HepG2 (cell line): ENCODE results near the gene RAI14. TPM values are rescaled to one million over a fixed set of nuclear protein-coding genes. Genes with fewer than 3 reads are reported as not detected.

Source experiments
- ATAC-seq: fragments of 200-7000 bp; cut with Tn5 transposase; 3 replicates; pipeline ENCODE4 v1.9.1; 2020; ENCODE audit warnings: mild to moderate bottlenecking, moderate library complexity
- BruUV-seq: library from RNA; stranded (reverse); fragments of 400-500 nt; replicated peaks from 2 replicates; lab custom pipeline; 2021; lab: Mats Ljungman, UMichigan
- CTCF ChIA-PET: fragments of 300-600 bp; formaldehyde crosslinking; extraction: SDS; loops from one replicate; lab custom pipeline; 2021; ENCODE audit warnings: low total read pairs, inconsistent platforms, low intra/inter-chr PET ratio; lab: Yijun Ruan, JAX
- POLR2A ChIA-PET: fragments of 350-600 bp; sonication (Branson Sonifier 250); formaldehyde crosslinking; loops from one replicate; lab custom pipeline; 2020; ENCODE audit warnings: antibody characterized with exemption, inconsistent platforms; lab: Yijun Ruan, JAX
- DNase-seq: peaks from one replicate; pipeline ENCODE4 v3.0.0-alpha.2; 2015; ENCODE audit warnings: low spot score
- FAIRE-seq: peaks from 3 replicates; lab custom pipeline; 2011; peaks lifted over from hg19 to GRCh38; lab: Jason Lieb, UNC
- H2AFZ ChIP-seq: one replicate; pipeline ENCODE4 v1.6.1; 2011; ENCODE audit warnings: low read length, inconsistent platforms
- H3K27ac ChIP-seq: fragments of 300-600 bp; 3 replicates; pipeline ENCODE4 v1.8.0; 2011; ENCODE audit warnings: mixed run types, mild to moderate bottlenecking, mixed read lengths, low read length, inconsistent platforms; ENCODE audit not compliant: insufficient read depth; ENCODE audit errors: extremely low read length
- H3K27me3 ChIP-seq, 2 experiments: fragments of 200-600 bp in 1 of 2; 2 replicates in 1 of 2; 3 replicates in 1 of 2; pipeline versions ENCODE4 v1.6.0 to v1.8.0; 2011; ENCODE audit warnings: low read length in 2 of 2, mild to moderate bottlenecking in 2 of 2, moderate library complexity in 2 of 2, inconsistent platforms in 1 of 2; ENCODE audit not compliant: insufficient read depth in 2 of 2, control insufficient read depth in 1 of 2
- H3K36me3 ChIP-seq, 2 experiments: fragments of 200-600 bp in 1 of 2; replicated peaks in 1 of 2; 2 replicates in 1 of 2; 3 replicates in 1 of 2; pipeline versions ENCODE4 v1.5.1 to v1.8.0; 2011; ENCODE audit warnings: low read length in 2 of 2, inconsistent platforms in 1 of 2; ENCODE audit not compliant: insufficient read depth in 2 of 2, control insufficient read depth in 1 of 2
- H3K4me1 ChIP-seq: 2 replicates; pipeline ENCODE4 v1.5.1; 2012; ENCODE audit warnings: low read length, inconsistent platforms; ENCODE audit not compliant: insufficient read depth
- H3K4me2 ChIP-seq: 2 replicates; pipeline ENCODE4 v1.6.0; 2011; ENCODE audit warnings: low read depth, low read length, inconsistent platforms
- H3K4me3 ChIP-seq, 3 experiments: fragments of 200-600 bp in 1 of 3; sonication (generic), shearing (Covaris generic) in 1 of 3; replicated peaks in 1 of 3; 2 replicates each; pipeline ENCODE4 v1.5.1; 2011 to 2016; ENCODE audit warnings: low read length in 3 of 3, inconsistent platforms in 2 of 3, low read depth in 2 of 3, mild to moderate bottlenecking in 2 of 3, control low read depth in 1 of 3, mixed read lengths in 1 of 3; ENCODE audit not compliant: insufficient read depth in 1 of 3
- H3K79me2 ChIP-seq: one replicate; pipeline ENCODE4 v1.6.1; 2011; ENCODE audit warnings: low read length, inconsistent platforms; ENCODE audit not compliant: insufficient read depth
- H3K9ac ChIP-seq: 2 replicates; pipeline ENCODE4 v1.6.0; 2011; ENCODE audit warnings: mild to moderate bottlenecking, low read depth, low read length, inconsistent platforms; ENCODE audit not compliant: insufficient read depth
- H3K9me3 ChIP-seq: 2 replicates; pipeline ENCODE4 v1.5.1; 2012; ENCODE audit warnings: mild to moderate bottlenecking, low read length
- H4K20me1 ChIP-seq: 2 replicates; pipeline ENCODE4 v1.6.0; 2011; ENCODE audit warnings: inconsistent platforms, mild to moderate bottlenecking, low read length, moderate library complexity; ENCODE audit not compliant: insufficient read depth
- FOXK1 ChIP-seq: sonication (generic); formaldehyde crosslinking; IDR thresholded peaks from 2 replicates; pipeline ENCODE4 v1.4.0; 2020; ENCODE audit warnings: low read depth, missing genetic modification reagents, borderline replicate concordance
- NFIC ChIP-seq: IDR thresholded peaks from 2 replicates; pipeline ENCODE4 v1.6.1; 2012; ENCODE audit warnings: mild to moderate bottlenecking, low read length, inconsistent platforms
- SIN3A ChIP-seq: IDR thresholded peaks from 2 replicates; pipeline ENCODE4 v1.6.1; 2011; ENCODE audit warnings: low read depth, mild to moderate bottlenecking, control low read depth, low read length, borderline replicate concordance
- TBP ChIP-seq: sonication (generic); formaldehyde crosslinking; IDR thresholded peaks from 2 replicates; pipeline ENCODE4 v1.5.0; 2020; ENCODE audit warnings: missing genetic modification reagents
- ZFP41 ChIP-seq: sonication (generic); formaldehyde crosslinking; IDR thresholded peaks from 2 replicates; pipeline ENCODE4 v1.4.0; 2020; ENCODE audit warnings: mild to moderate bottlenecking, missing genetic modification reagents, borderline replicate concordance
- ZNF121 ChIP-seq: sonication (generic); formaldehyde crosslinking; IDR thresholded peaks from 2 replicates; pipeline ENCODE4 v1.5.0; 2020; ENCODE audit warnings: mild to moderate bottlenecking, missing genetic modification reagents
- ZNF256 ChIP-seq: sonication (generic); formaldehyde crosslinking; conservative IDR thresholded peaks from 2 replicates; pipeline ENCODE4 v1.4.0; 2020; ENCODE audit warnings: missing genetic modification reagents
- ZNF282 ChIP-seq: fragments of 450-650 bp; IDR thresholded peaks from 2 replicates; pipeline ENCODE4 v1.6.1; 2018; ENCODE audit not compliant: partially characterized antibody
- ZNF772 ChIP-seq: sonication (generic); formaldehyde crosslinking; IDR thresholded peaks from 2 replicates; pipeline ENCODE4 v1.5.0; 2020; ENCODE audit warnings: mild to moderate bottlenecking, missing genetic modification reagents
- ZNF790 ChIP-seq: sonication (generic); formaldehyde crosslinking; IDR thresholded peaks from 2 replicates; pipeline ENCODE4 v1.8.0; 2022; ENCODE audit warnings: missing genetic modification reagents, mild to moderate bottlenecking, borderline replicate concordance
- WGBS: methylation state at CpG from one replicate; pipeline ENCODE4 v1.1.6; 2017; ENCODE audit warnings: low lambda C conversion rate; 5-methylcytosine and 5-hydroxymethylcytosine counted together
- in situ Hi-C: cut with HindIII; loops from 2 replicates; pipeline ENCODE4 v1.10.0; 2017; ENCODE audit warnings: low pct_unique_long_range_greater_than_20kb; ENCODE audit not compliant: extremely low pct_ligation_motif_present
- intact Hi-C: fragments of 100-400 bp; cut with micrococcal nuclease; formaldehyde crosslinking; loops from one replicate; pipeline ENCODE4 v1.10.0; 2022; ENCODE audit not compliant: unreplicated experiment
- polyA plus RNA-seq, 8 experiments: library from polyadenylated mRNA; depleted of rRNA in 3 of 8; stranded (reverse) in 7 of 8; unstranded in 1 of 8; fragments of >200 nt; fragmentation: Illumina TruSeq in 4 of 8; extraction: Trizol in 4 of 8; gene quantifications; 2 replicates each; pipeline versions ENCODE4 v1.2.1 to v1.2.3, GENCODE V29; 2011 to 2016; ENCODE audit warnings: low read depth in 4 of 8, missing spikeins in 1 of 8, mixed read lengths in 1 of 8; ENCODE audit not compliant: insufficient read depth in 1 of 8
- total RNA-seq, 5 experiments: library from RNA; depleted of rRNA; stranded (reverse); fragments of >200 nt; fragmentation: Illumina TruSeq; extraction: Trizol; gene quantifications; 2 replicates each; pipeline ENCODE4 v1.2.3, GENCODE V29; 2016; ENCODE audit warnings: low read depth in 1 of 5
- TF ChIP-seq, protein P1 (sequence below): sonication (generic); formaldehyde crosslinking; IDR thresholded peaks from 2 replicates; pipeline ENCODE4 v1.4.0; 2020; ENCODE audit warnings: mild to moderate bottlenecking, missing genetic modification reagents
- TF ChIP-seq, protein P2 (sequence below): sonication (generic); formaldehyde crosslinking; IDR thresholded peaks from 2 replicates; pipeline ENCODE4 v1.8.1; 2022; ENCODE audit warnings: low read depth, mild to moderate bottlenecking, missing genetic modification reagents
- TF ChIP-seq, protein P3 (sequence below): sonication (generic); formaldehyde crosslinking; IDR thresholded peaks from 2 replicates; pipeline ENCODE4 v1.5.1; 2020; ENCODE audit warnings: missing genetic modification reagents, mild to moderate bottlenecking, borderline replicate concordance
- TF ChIP-seq, protein P4 (sequence below): sonication (generic); formaldehyde crosslinking; IDR thresholded peaks from 2 replicates; pipeline ENCODE4 v1.8.0; 2022; ENCODE audit warnings: mild to moderate bottlenecking, missing genetic modification reagents; ENCODE audit not compliant: insufficient replicate concordance
- TF ChIP-seq, protein P5 (sequence below): sonication (generic); formaldehyde crosslinking; IDR thresholded peaks from 2 replicates; pipeline ENCODE4 v1.4.0; 2020; ENCODE audit warnings: missing genetic modification reagents; ENCODE audit errors: not compliant biosample characterization

Gene RAI14
- total and polyA plus RNA-seq, 2 of the 13 experiments (the other 11 are each of a cell fraction or from before 2014, with no cell fraction given): 12.6 to 18.2 TPM

DNA sequence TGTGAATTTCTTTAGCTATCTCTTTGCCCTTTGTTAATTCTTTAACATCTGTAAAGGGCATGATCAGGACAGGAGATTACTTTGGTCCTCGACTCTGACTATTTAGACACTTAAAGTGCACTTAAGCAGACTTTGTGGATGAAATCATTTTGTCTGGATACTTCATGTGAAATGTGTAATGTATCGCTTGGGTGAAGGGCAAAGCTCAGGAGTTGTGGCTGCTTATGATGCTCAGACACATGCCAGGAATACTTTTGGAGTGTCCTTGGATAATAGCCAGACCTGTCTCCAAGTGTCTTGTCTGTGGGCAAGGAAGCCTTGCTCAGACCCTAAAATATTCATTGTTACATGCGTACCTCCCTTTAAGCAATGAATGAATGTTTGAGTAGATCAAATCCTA lies 87.8 kb downstream of the RAI14 start:
- Histone ChIP-seq H4K20me1 (no peaks in the 10 kb centered on the region), H3K79me2 (no peaks in the 10 kb centered on the region), H2AFZ (no peak overlapping the region), H3K36me3 (no peaks in the 10 kb centered on the region), H3K9me3 (no peaks in the 10 kb centered on the region), H3K27me3 (no peaks in the 10 kb centered on the region), H3K9ac (no peak overlapping the region), H3K4me2 (no peak overlapping the region), H3K4me3 (no peak overlapping the region), H3K27ac (no peak overlapping the region), H3K4me1 (peaks cover 14% of the 10 kb centered on the region; the same call in 1 of the 2 replicates)
- 78% methylated on average over 3 of the region's 3 CpGs for WGBS
- intact Hi-C loops (no loop called here), in situ Hi-C loops (no loop called here)
- ChIA-PET CTCF (no interaction called here), POLR2A (interaction anchor here (0.6 kb wide), 1 partner anchor 52 kb away, joined by 4 read pairs; no protein-coding TSS in a partner anchor)
- ATAC-seq (no peak), DNase-seq (no peak), FAIRE-seq (no peak)
- no TSS peak for BruUV-seq
- TF ChIP-seq, protein P1, sequence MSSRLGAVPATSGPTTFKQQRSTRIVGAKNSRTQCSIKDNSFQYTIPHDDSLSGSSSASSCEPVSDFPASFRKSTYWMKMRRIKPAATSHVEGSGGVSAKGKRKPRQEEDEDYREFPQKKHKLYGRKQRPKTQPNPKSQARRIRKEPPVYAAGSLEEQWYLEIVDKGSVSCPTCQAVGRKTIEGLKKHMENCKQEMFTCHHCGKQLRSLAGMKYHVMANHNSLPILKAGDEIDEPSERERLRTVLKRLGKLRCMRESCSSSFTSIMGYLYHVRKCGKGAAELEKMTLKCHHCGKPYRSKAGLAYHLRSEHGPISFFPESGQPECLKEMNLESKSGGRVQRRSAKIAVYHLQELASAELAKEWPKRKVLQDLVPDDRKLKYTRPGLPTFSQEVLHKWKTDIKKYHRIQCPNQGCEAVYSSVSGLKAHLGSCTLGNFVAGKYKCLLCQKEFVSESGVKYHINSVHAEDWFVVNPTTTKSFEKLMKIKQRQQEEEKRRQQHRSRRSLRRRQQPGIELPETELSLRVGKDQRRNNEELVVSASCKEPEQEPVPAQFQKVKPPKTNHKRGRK (CRISPR knock-in tag): no peak
- TF ChIP-seq NFIC (no peak), SIN3A (no peak), ZNF256 (no peak), ZNF282 (no peak), TBP (CRISPR knock-in tag) (no peak), ZFP41 (CRISPR knock-in tag) (no peak), FOXK1 (no peak), ZNF772 (CRISPR knock-in tag) (no peak), ZNF121 (CRISPR knock-in tag) (no peak), ZNF790 (CRISPR knock-in tag) (no peak)
- TF ChIP-seq, protein P2, sequence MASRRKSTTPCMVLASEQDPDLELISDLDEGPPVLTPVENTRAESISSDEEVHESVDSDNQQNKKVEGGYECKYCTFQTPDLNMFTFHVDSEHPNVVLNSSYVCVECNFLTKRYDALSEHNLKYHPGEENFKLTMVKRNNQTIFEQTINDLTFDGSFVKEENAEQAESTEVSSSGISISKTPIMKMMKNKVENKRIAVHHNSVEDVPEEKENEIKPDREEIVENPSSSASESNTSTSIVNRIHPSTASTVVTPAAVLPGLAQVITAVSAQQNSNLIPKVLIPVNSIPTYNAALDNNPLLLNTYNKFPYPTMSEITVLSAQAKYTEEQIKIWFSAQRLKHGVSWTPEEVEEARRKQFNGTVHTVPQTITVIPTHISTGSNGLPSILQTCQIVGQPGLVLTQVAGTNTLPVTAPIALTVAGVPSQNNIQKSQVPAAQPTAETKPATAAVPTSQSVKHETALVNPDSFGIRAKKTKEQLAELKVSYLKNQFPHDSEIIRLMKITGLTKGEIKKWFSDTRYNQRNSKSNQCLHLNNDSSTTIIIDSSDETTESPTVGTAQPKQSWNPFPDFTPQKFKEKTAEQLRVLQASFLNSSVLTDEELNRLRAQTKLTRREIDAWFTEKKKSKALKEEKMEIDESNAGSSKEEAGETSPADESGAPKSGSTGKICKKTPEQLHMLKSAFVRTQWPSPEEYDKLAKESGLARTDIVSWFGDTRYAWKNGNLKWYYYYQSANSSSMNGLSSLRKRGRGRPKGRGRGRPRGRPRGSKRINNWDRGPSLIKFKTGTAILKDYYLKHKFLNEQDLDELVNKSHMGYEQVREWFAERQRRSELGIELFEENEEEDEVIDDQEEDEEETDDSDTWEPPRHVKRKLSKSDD (CRISPR knock-in tag): no peak
- TF ChIP-seq, protein P3, sequence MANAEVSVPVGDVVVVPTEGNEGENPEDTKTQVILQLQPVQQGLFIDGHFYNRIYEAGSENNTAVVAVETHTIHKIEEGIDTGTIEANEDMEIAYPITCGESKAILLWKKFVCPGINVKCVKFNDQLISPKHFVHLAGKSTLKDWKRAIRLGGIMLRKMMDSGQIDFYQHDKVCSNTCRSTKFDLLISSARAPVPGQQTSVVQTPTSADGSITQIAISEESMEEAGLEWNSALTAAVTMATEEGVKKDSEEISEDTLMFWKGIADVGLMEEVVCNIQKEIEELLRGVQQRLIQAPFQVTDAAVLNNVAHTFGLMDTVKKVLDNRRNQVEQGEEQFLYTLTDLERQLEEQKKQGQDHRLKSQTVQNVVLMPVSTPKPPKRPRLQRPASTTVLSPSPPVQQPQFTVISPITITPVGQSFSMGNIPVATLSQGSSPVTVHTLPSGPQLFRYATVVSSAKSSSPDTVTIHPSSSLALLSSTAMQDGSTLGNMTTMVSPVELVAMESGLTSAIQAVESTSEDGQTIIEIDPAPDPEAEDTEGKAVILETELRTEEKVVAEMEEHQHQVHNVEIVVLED: no peak
- TF ChIP-seq, protein P4, sequence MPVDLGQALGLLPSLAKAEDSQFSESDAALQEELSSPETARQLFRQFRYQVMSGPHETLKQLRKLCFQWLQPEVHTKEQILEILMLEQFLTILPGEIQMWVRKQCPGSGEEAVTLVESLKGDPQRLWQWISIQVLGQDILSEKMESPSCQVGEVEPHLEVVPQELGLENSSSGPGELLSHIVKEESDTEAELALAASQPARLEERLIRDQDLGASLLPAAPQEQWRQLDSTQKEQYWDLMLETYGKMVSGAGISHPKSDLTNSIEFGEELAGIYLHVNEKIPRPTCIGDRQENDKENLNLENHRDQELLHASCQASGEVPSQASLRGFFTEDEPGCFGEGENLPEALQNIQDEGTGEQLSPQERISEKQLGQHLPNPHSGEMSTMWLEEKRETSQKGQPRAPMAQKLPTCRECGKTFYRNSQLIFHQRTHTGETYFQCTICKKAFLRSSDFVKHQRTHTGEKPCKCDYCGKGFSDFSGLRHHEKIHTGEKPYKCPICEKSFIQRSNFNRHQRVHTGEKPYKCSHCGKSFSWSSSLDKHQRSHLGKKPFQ (CRISPR knock-in tag): no peak
- TF ChIP-seq, protein P5, sequence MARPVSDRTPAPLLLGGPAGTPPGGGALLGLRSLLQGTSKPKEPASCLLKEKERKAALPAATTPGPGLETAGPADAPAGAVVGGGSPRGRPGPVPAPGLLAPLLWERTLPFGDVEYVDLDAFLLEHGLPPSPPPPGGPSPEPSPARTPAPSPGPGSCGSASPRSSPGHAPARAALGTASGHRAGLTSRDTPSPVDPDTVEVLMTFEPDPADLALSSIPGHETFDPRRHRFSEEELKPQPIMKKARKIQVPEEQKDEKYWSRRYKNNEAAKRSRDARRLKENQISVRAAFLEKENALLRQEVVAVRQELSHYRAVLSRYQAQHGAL (CRISPR knock-in tag): no peak
